Loucy (cell line): ENCODE results near the gene CYP4F22.

Experiments
- EZH2phosphoT487 ChIP-seq: fragments of 200-600 bp; IDR thresholded peaks from 2 replicates; pipeline ENCODE4 v1.6.1; 2018; ENCODE audit warnings: antibody characterized with exemption, mild to moderate bottlenecking, moderate library complexity, borderline replicate concordance
- TF ChIP-seq, protein P1 (sequence below): fragments of 200-600 bp; sonication (generic); conservative IDR thresholded peaks from 2 replicates; pipeline ENCODE4 v1.5.1; 2014; ENCODE audit warnings: mild to moderate bottlenecking, antibody characterized with exemption, low read length

- TF ChIP-seq, protein P1, sequence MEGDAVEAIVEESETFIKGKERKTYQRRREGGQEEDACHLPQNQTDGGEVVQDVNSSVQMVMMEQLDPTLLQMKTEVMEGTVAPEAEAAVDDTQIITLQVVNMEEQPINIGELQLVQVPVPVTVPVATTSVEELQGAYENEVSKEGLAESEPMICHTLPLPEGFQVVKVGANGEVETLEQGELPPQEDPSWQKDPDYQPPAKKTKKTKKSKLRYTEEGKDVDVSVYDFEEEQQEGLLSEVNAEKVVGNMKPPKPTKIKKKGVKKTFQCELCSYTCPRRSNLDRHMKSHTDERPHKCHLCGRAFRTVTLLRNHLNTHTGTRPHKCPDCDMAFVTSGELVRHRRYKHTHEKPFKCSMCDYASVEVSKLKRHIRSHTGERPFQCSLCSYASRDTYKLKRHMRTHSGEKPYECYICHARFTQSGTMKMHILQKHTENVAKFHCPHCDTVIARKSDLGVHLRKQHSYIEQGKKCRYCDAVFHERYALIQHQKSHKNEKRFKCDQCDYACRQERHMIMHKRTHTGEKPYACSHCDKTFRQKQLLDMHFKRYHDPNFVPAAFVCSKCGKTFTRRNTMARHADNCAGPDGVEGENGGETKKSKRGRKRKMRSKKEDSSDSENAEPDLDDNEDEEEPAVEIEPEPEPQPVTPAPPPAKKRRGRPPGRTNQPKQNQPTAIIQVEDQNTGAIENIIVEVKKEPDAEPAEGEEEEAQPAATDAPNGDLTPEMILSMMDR = no peak
- no peak for TF ChIP-seq EZH2phosphoT487
These were observed 43.1 kb downstream of the CYP4F22 start for GRCh38 chr19:15551293-15552004.
